Vagina (tissue), 2 donors: ENCODE measurements around the gene PINLYP. TPM values are rescaled to one million over a fixed set of nuclear protein-coding genes. Genes with fewer than 3 reads are reported as not detected.

Experiments
- DNase-seq, 2 donors: peaks; one replicate each; pipeline ENCODE4 v3.0.0-alpha.2; 2017; ENCODE audit errors: extremely low spot score in 2 of 2
- H3K27ac ChIP-seq: fragments of 200-600 bp; sonication (generic); one replicate; pipeline ENCODE4 v1.5.1; 2019
- H3K27me3 ChIP-seq: fragments of 200-600 bp; sonication (generic); one replicate; pipeline ENCODE4 v1.5.1; 2019
- H3K36me3 ChIP-seq, 2 donors: fragments of 200-600 bp; sonication (generic); one replicate each; pipeline ENCODE4 v1.5.1; 2017 to 2019
- H3K4me1 ChIP-seq: fragments of 200-600 bp; sonication (generic); one replicate; pipeline ENCODE4 v1.5.1; 2019
- H3K4me3 ChIP-seq, 2 donors: fragments of 200-600 bp; sonication (generic); 1 replicate in 1 of 2; 2 replicates in 1 of 2; pipeline ENCODE4 v1.5.1; 2016 to 2019
- H3K9me3 ChIP-seq: fragments of 200-600 bp; sonication (generic); one replicate; pipeline ENCODE4 v1.5.1; 2019
- CTCF ChIP-seq, 3 experiments: fragments of 450-650 bp in 2 of 3; fragments of 200-600 bp in 1 of 3; sonication (generic) in 1 of 3; IDR thresholded peaks; one replicate each; pipeline ENCODE4 v1.5.1; 2017 to 2019; ENCODE audit warnings: antibody characterized with exemption in 3 of 3, mild to moderate bottlenecking in 2 of 3, moderate library complexity in 2 of 3
- POLR2A ChIP-seq, 2 donors: fragments of 450-650 bp; IDR thresholded peaks; one replicate each; pipeline ENCODE4 v1.6.1; 2017; ENCODE audit warnings: antibody characterized with exemption in 2 of 2, mild to moderate bottlenecking in 2 of 2, moderate library complexity in 2 of 2
- POLR2AphosphoS5 ChIP-seq, 2 donors: sonication (generic); formaldehyde crosslinking; IDR thresholded peaks; one replicate each; pipeline ENCODE4 v1.9.0; 2017; ENCODE audit warnings: antibody characterized with exemption in 2 of 2, mild to moderate bottlenecking in 2 of 2, low read depth in 1 of 2; ENCODE audit not compliant: insufficient read depth in 1 of 2
- intact Hi-C: fragments of 100-400 bp; cut with DNase I; formaldehyde crosslinking; loops from one replicate; pipeline ENCODE4 v1.15.1; 2023
- total RNA-seq: library from RNA; depleted of rRNA; stranded (reverse); fragments of >200 nt; gene quantifications from one replicate; pipeline ENCODE4 v1.2.3, GENCODE V29; 2016

PINLYP gene
- total RNA-seq, 1 donor from 2014 or later: 8.8 TPM

- intact Hi-C loops: no loop called here
- peaks cover 19% of the 10 kb centered on the region for H3K4me1 ChIP-seq
Measured at GRCh38 chr19:43618921-43619261, 43.3 kb downstream of the PINLYP start.

GRCh38 chr19:43619262-43620060, 43.9 kb downstream of the PINLYP start, which contains the start of gene ZNF428:
Gene ZNF428 (minus strand): TSS chr19:43619629. CDS start chr19:43614304, 5,325 bp downstream.
- Histone ChIP-seq H3K27ac (peak within 1 kb of the TSS; percentile 89), H3K27me3 (no peaks in the 10 kb centered on the region), H3K4me1 (peaks cover 19% of the 10 kb centered on the region), H3K9me3 (no peaks in the 10 kb centered on the region), H3K36me3 (no peaks in the 10 kb centered on the region), H3K4me3 (peak within 1 kb of the TSS; percentile 79 to 83)
- TF ChIP-seq CTCF (IDR thresholded peaks at IDR 0.05): no peak
- TF ChIP-seq POLR2A (IDR thresholded peaks at IDR 0.05): peak in 1 of 2 donors; percentile 63
- TF ChIP-seq POLR2AphosphoS5 (IDR thresholded peaks at IDR 0.05; ENCODE audit: insufficient read depth in 1 of 2, low read depth in 1 of 2): peak; percentile 19 to 85
- peak in 1 of 2 donors; percentile 89 for DNase-seq
- intact Hi-C loops: no loop called here

More at GRCh38 chr19:43618921-43619261, 43.3 kb downstream of the PINLYP start:
- no peaks in the 10 kb centered on the region for H3K36me3 ChIP-seq
- no peaks in the 10 kb centered on the region for H3K9me3 ChIP-seq
- H3K27ac ChIP-seq: peak overlapping the region; percentile 89
- TF ChIP-seq POLR2AphosphoS5 (IDR thresholded peaks at IDR 0.05; ENCODE audit: insufficient read depth in 1 of 2, low read depth in 1 of 2): no peak
- TF ChIP-seq CTCF (IDR thresholded peaks at IDR 0.05): no peak
- TF ChIP-seq POLR2A (IDR thresholded peaks at IDR 0.05): no peak
- H3K27me3 ChIP-seq: no peaks in the 10 kb centered on the region
- DNase-seq: no peak
- peak overlapping the region; percentile 79 to 83 for H3K4me3 ChIP-seq

- Histone ChIP-seq H3K27me3 (no peaks in the 10 kb centered on the region), H3K4me1 (peaks cover 19% of the 10 kb centered on the region), H3K4me3 (peak overlapping the region; percentile 79 to 83), H3K27ac (peak overlapping the region; percentile 89), H3K9me3 (no peaks in the 10 kb centered on the region), H3K36me3 (no peaks in the 10 kb centered on the region)
- intact Hi-C loops: no loop called here
- no peak for TF ChIP-seq POLR2AphosphoS5 (IDR thresholded peaks at IDR 0.05; ENCODE audit: insufficient read depth in 1 of 2, low read depth in 1 of 2)
- TF ChIP-seq CTCF (IDR thresholded peaks at IDR 0.05): no peak
- no peak for TF ChIP-seq POLR2A (IDR thresholded peaks at IDR 0.05)
- DNase-seq: no peak
Measured at GRCh38 chr19:43620061-43621001, 44.7 kb downstream of the PINLYP start.

GRCh38 chr19:43622070-43622469, 46.5 kb downstream of the PINLYP start:
- Histone ChIP-seq H3K27ac (no peak overlapping the region), H3K27me3 (no peaks in the 10 kb centered on the region), H3K36me3 (no peaks in the 10 kb centered on the region), H3K4me1 (peaks cover 19% of the 10 kb centered on the region), H3K4me3 (no peak overlapping the region), H3K9me3 (no peaks in the 10 kb centered on the region)
- TF ChIP-seq POLR2A (IDR thresholded peaks at IDR 0.05) (no peak), CTCF (IDR thresholded peaks at IDR 0.05) (no peak), POLR2AphosphoS5 (IDR thresholded peaks at IDR 0.05; ENCODE audit: insufficient read depth in 1 of 2, low read depth in 1 of 2) (no peak)
- intact Hi-C loops: no loop called here
- DNase-seq: no peak
